GM12864 (cell line): ENCODE results near the gene ZBP1.

ENCODE experiments used
- DNase-seq: peaks from one replicate; pipeline ENCODE4 v3.0.0-alpha.2; 2011; ENCODE audit warnings: low read depth
- H3K4me3 ChIP-seq: 2 replicates; pipeline ENCODE4 v1.5.1; 2011; ENCODE audit warnings: mild to moderate bottlenecking, low read depth, low read length, control low read depth
- CTCF ChIP-seq: IDR thresholded peaks from 2 replicates; pipeline ENCODE4 v1.5.1; 2011; ENCODE audit warnings: low read depth, mild to moderate bottlenecking, moderate library complexity, low read length, control low read depth, inconsistent platforms; ENCODE audit errors: missing control alignments

ZBP1 gene

GRCh38 chr20:57657535-57658446, 37.6 kb upstream of the ZBP1 start:
- TF ChIP-seq CTCF: no peak
- no peak for DNase-seq
- H3K4me3 ChIP-seq: no peak overlapping the region

- TF ChIP-seq CTCF: no peak
- DNase-seq: no peak
- H3K4me3 ChIP-seq: no peak overlapping the region
Measured at GRCh38 chr20:57656821-57657534, 36.8 kb upstream of the ZBP1 start.

GRCh38 chr20:57656252-57656820, 36.1 kb upstream of the ZBP1 start:
- H3K4me3 ChIP-seq: no peak overlapping the region
- no peak for DNase-seq
- TF ChIP-seq CTCF: no peak

GRCh38 chr20:57655809-57656155, 35.6 kb upstream of the ZBP1 start:
- no peak for TF ChIP-seq CTCF
- no peak overlapping the region for H3K4me3 ChIP-seq
- DNase-seq: no peak

GRCh38 chr20:57654998-57655808, 35.0 kb upstream of the ZBP1 start:
- no peak overlapping the region for H3K4me3 ChIP-seq
- no peak for DNase-seq
- no peak for TF ChIP-seq CTCF

- no peak for DNase-seq
- TF ChIP-seq CTCF: peak; percentile 97
- H3K4me3 ChIP-seq: no peak overlapping the region
Measured at GRCh38 chr20:57654363-57654997, 34.3 kb upstream of the ZBP1 start.
